IMR-90 (cell line): ENCODE measurements around the gene SLAMF7. TPM values are rescaled to one million over a fixed set of nuclear protein-coding genes. Genes with fewer than 3 reads are reported as not detected.

Experiments used
- ATAC-seq: fragments of 200-7000 bp; cut with Tn5 transposase; 2 replicates; pipeline ENCODE4 v1.9.1; 2020; ENCODE audit warnings: low read depth, mild to moderate bottlenecking, moderate library complexity
- BruUV-seq: library from RNA; stranded (reverse); fragments of 400-500 nt; replicated peaks from 2 replicates; lab custom pipeline; 2021; lab: Mats Ljungman, UMichigan
- CTCF ChIA-PET: fragments of 300-600 bp; formaldehyde crosslinking; extraction: SDS; loops from one replicate; lab custom pipeline; 2021; ENCODE audit warnings: antibody characterized with exemption; lab: Yijun Ruan, JAX
- POLR2A ChIA-PET: fragments of 300-600 bp; sonication (Branson Sonifier 250); formaldehyde crosslinking; loops from one replicate; lab custom pipeline; 2022; ENCODE audit warnings: antibody characterized with exemption; ENCODE audit not compliant: unreplicated experiment; lab: Charles Lee
- DNase-seq: peaks from one replicate; pipeline ENCODE4 v3.0.0; 2013
- H2AFZ ChIP-seq: replicated peaks from 2 replicates; pipeline ENCODE3; 2013; ENCODE audit warnings: low read length, mild to moderate bottlenecking; ENCODE audit not compliant: poor library complexity
- H2AK5ac ChIP-seq: 2 replicates; pipeline ENCODE4 v1.6.1; 2013; ENCODE audit warnings: low read depth, low read length, inconsistent platforms
- H2AK9ac ChIP-seq: replicated peaks from 2 replicates; pipeline ENCODE3; 2013; ENCODE audit warnings: mild to moderate bottlenecking, low read depth, low read length, moderate library complexity; ENCODE audit not compliant: poor library complexity
- H2BK120ac ChIP-seq: 2 replicates; pipeline ENCODE4 v1.6.1; 2013; ENCODE audit warnings: low read depth, low read length, inconsistent platforms
- H2BK15ac ChIP-seq: 3 replicates; pipeline ENCODE4 v1.6.1; 2013; ENCODE audit warnings: low read depth, low read length, inconsistent platforms
- H2BK20ac ChIP-seq: 2 replicates; pipeline ENCODE4 v1.6.1; 2013; ENCODE audit warnings: low read depth, mild to moderate bottlenecking, inconsistent platforms, low read length, moderate library complexity
- H2BK5ac ChIP-seq: 2 replicates; pipeline ENCODE4 v1.6.1; 2013; ENCODE audit warnings: mild to moderate bottlenecking, low read depth, low read length, inconsistent platforms; ENCODE audit not compliant: poor library complexity, severe bottlenecking
- H3K14ac ChIP-seq: replicated peaks from 2 replicates; pipeline ENCODE4 v1.6.1; 2013; ENCODE audit warnings: low read depth, low read length, inconsistent platforms
- H3K18ac ChIP-seq: 2 replicates; pipeline ENCODE4 v1.6.1; 2013; ENCODE audit warnings: low read depth, low read length, control low read depth
- H3K23ac ChIP-seq: 2 replicates; pipeline ENCODE4 v1.6.1; 2013; ENCODE audit warnings: low read depth, low read length, inconsistent platforms
- H3K27ac ChIP-seq: 2 replicates; pipeline ENCODE4 v1.5.1; 2013; ENCODE audit warnings: mild to moderate bottlenecking, control low read depth, low read length; ENCODE audit not compliant: insufficient read depth
- H3K27me3 ChIP-seq: 2 replicates; pipeline ENCODE4 v1.6.1; 2013; ENCODE audit warnings: low read length; ENCODE audit not compliant: control insufficient read depth, insufficient read depth
- H3K36me3 ChIP-seq: 2 replicates; pipeline ENCODE4 v1.6.1; 2013; ENCODE audit warnings: low read length, mixed read lengths; ENCODE audit not compliant: control insufficient read depth, insufficient read depth
- H3K4ac ChIP-seq: 2 replicates; pipeline ENCODE4 v1.6.1; 2013; ENCODE audit warnings: low read depth, low read length, inconsistent platforms
- H3K4me1 ChIP-seq: 2 replicates; pipeline ENCODE4 v1.6.1; 2013; ENCODE audit warnings: low read length, mixed read lengths; ENCODE audit not compliant: control insufficient read depth, insufficient read depth
- H3K4me2 ChIP-seq: 2 replicates; pipeline ENCODE4 v1.6.1; 2013; ENCODE audit warnings: low read depth, mild to moderate bottlenecking, control low read depth, low read length, moderate library complexity
- H3K4me3 ChIP-seq: 2 replicates; pipeline ENCODE4 v1.5.1; 2013; ENCODE audit warnings: low read depth, mild to moderate bottlenecking, control low read depth, low read length, moderate library complexity; ENCODE audit not compliant: insufficient read depth
- H3K56ac ChIP-seq: 2 replicates; pipeline ENCODE4 v1.6.1; 2013; ENCODE audit warnings: low read length, inconsistent platforms; ENCODE audit not compliant: insufficient read depth; ENCODE audit errors: extremely low read depth
- H3K79me1 ChIP-seq, 2 experiments: 2 replicates each; pipeline ENCODE4 v1.6.1; 2013; ENCODE audit warnings: low read length in 2 of 2, inconsistent platforms in 1 of 2, low read depth in 1 of 2
- H3K9ac ChIP-seq: 2 replicates; pipeline ENCODE4 v1.6.1; 2013; ENCODE audit warnings: low read depth, low read length, control low read depth
- H3K9me1 ChIP-seq: 2 replicates; pipeline ENCODE4 v1.6.1; 2013; ENCODE audit warnings: low read length, inconsistent platforms; ENCODE audit not compliant: insufficient read depth
- H3K9me3 ChIP-seq: 2 replicates; pipeline ENCODE4 v1.6.1; 2013; ENCODE audit warnings: low read length; ENCODE audit not compliant: control insufficient read depth, insufficient read depth
- H4K20me1 ChIP-seq: 2 replicates; pipeline ENCODE4 v1.6.1; 2013; ENCODE audit warnings: low read length, inconsistent platforms; ENCODE audit not compliant: insufficient read depth
- H4K5ac ChIP-seq: 2 replicates; pipeline ENCODE4 v1.6.1; 2013; ENCODE audit warnings: mild to moderate bottlenecking, low read depth, low read length, control low read depth
- H4K8ac ChIP-seq, 2 experiments: 2 replicates each; pipeline ENCODE4 v1.6.1; 2013; ENCODE audit warnings: low read depth in 2 of 2, low read length in 2 of 2, control low read depth in 1 of 2, inconsistent platforms in 1 of 2
- H4K91ac ChIP-seq: 2 replicates; pipeline ENCODE4 v1.6.1; 2013; ENCODE audit warnings: low read depth, low read length, inconsistent platforms; ENCODE audit not compliant: insufficient read depth
- BHLHE40 ChIP-seq: fragments of 150-350 bp; IDR thresholded peaks from 2 replicates; pipeline ENCODE4 v1.6.1; 2016; ENCODE audit warnings: mild to moderate bottlenecking, low read depth, low read length
- MAZ ChIP-seq: IDR thresholded peaks from 2 replicates; pipeline ENCODE4 v1.6.1; 2012; ENCODE audit warnings: low read depth, mild to moderate bottlenecking, low read length, improper control_type of control experiment, moderate library complexity, borderline replicate concordance
- RCOR1 ChIP-seq: IDR thresholded peaks from 2 replicates; pipeline ENCODE4 v1.6.1; 2012; ENCODE audit warnings: mild to moderate bottlenecking, low read length, improper control_type of control experiment; ENCODE audit not compliant: insufficient replicate concordance
- SMC3 ChIP-seq: fragments of 150-350 bp; IDR thresholded peaks from 2 replicates; pipeline ENCODE4 v1.6.1; 2016; ENCODE audit warnings: low read depth, mild to moderate bottlenecking, antibody characterized with exemption, low read length, moderate library complexity
- WGBS, 2 experiments: methylation state at CpG; one replicate each; pipeline versions ENCODE4 v1.1.5 to v1.1.7; 2013; ENCODE audit warnings: missing lambda C conversion rate in 2 of 2; ENCODE audit not compliant: insufficient read length in 1 of 2; ENCODE audit errors: extremely low coverage in 2 of 2; 5-methylcytosine and 5-hydroxymethylcytosine counted together
- dilution Hi-C: fragments of 300-500 bp; cut with HindIII; formaldehyde crosslinking; loops from one replicate; pipeline ENCODE4 v1.14.3; 2018; ENCODE audit warnings: low sequenced_read_pairs; ENCODE audit not compliant: unreplicated experiment
- in situ Hi-C: fragments of 300-500 bp; cut with MboI; formaldehyde crosslinking; loops from 3 replicates; pipeline ENCODE4 v1.14.3; 2019; ENCODE audit warnings: low sequenced_read_pairs, inconsistent platforms, mixed read lengths
- intact Hi-C: fragments of 100-400 bp; cut with micrococcal nuclease; formaldehyde crosslinking; loops from 2 replicates; pipeline ENCODE4 v1.10.0; 2022
- polyA plus RNA-seq, 3 experiments: library from polyadenylated mRNA; depleted of rRNA; stranded (reverse); fragments of >200 nt; gene quantifications; 2 replicates each; pipeline ENCODE4 v1.2.3, GENCODE V29; 2012; ENCODE audit warnings: low replicate concordance in 1 of 3
- total RNA-seq: library from RNA; depleted of rRNA; stranded (reverse); fragments of >200 nt; gene quantifications from 2 replicates; pipeline ENCODE4 v1.2.3, GENCODE V29; 2012

SLAMF7 gene
- total and polyA plus RNA-seq, 2 of the 4 experiments (the other 2 are of a cell fraction) = not detected

DNA sequence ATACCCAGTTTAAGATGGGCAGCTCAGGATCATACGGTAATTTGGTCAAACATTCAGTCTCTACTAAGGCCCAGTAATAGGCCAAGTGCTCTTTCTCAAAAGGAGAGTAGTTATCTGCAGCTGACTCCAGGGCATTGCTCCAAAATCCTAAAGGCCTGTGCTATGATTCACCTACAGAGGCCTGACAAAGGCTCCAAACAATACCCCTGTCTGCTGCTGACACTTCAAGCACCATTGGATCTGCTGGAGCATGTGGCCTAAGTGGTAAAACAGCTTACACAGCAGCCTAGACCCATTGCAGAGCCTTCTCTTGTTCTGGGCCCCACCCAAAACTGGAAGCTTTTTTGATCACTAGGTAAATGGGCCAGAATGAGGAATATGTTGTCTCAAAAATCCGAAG is 22.8 kb downstream of the SLAMF7 start:
- ChIA-PET CTCF (no interaction called here), POLR2A (no interaction called here)
- H3K56ac ChIP-seq = no peak overlapping the region
- H4K8ac ChIP-seq = no peak overlapping the region
- H3K9ac ChIP-seq = no peak overlapping the region
- H3K36me3 ChIP-seq = no peaks in the 10 kb centered on the region
- no peak overlapping the region for H2AFZ ChIP-seq
- intact Hi-C loops (no loop called here), dilution Hi-C loops (no loop called here), in situ Hi-C loops (no loop called here)
- H3K4me1 ChIP-seq = no peaks in the 10 kb centered on the region
- 20% methylated on average over 1 of the region's 2 CpGs; no CpG with 5 or more reads in 1 of the 2 experiments for WGBS, 2 experiments
- no peaks in the 10 kb centered on the region for H3K9me3 ChIP-seq
- ATAC-seq (no peak), DNase-seq (no peak)
- no peak overlapping the region for H2BK15ac ChIP-seq
- H3K4me2 ChIP-seq = no peak overlapping the region
- H3K4me3 ChIP-seq = no peak overlapping the region
- H4K5ac ChIP-seq = no peak overlapping the region
- no peak overlapping the region for H3K14ac ChIP-seq
- no peak overlapping the region for H3K27ac ChIP-seq
- H3K79me1 ChIP-seq = no peaks in the 10 kb centered on the region
- H2BK20ac ChIP-seq = no peak overlapping the region
- no peak overlapping the region for H2BK5ac ChIP-seq
- H2BK120ac ChIP-seq = no peak overlapping the region
- no peak overlapping the region for H3K18ac ChIP-seq
- no peak overlapping the region for H3K4ac ChIP-seq
- H3K27me3 ChIP-seq = no peaks in the 10 kb centered on the region
- H2AK5ac ChIP-seq = no peak overlapping the region
- BruUV-seq = no TSS peak
- H4K20me1 ChIP-seq = no peaks in the 10 kb centered on the region
- no peak overlapping the region for H4K91ac ChIP-seq
- H3K23ac ChIP-seq = no peak overlapping the region
- no peak overlapping the region for H2AK9ac ChIP-seq
- H3K9me1 ChIP-seq = no peaks in the 10 kb centered on the region
- TF ChIP-seq BHLHE40 = no peak
- TF ChIP-seq MAZ = no peak
- TF ChIP-seq RCOR1 = no peak
- TF ChIP-seq SMC3 = no peak
